H1 (cell line): ENCODE results near the gene EMID1. TPM values are rescaled to one million over a fixed set of nuclear protein-coding genes. Genes with fewer than 3 reads are reported as not detected.

Source experiments
- CTCF ChIA-PET: fragments of 300-600 bp; sonication (Branson Sonifier 250); formaldehyde crosslinking; loops from one replicate; lab custom pipeline; 2021; ENCODE audit not compliant: partially characterized antibody; lab: Charles Lee
- POLR2A ChIA-PET: fragments of 300-600 bp; sonication (Branson Sonifier 250); formaldehyde crosslinking; loops from one replicate; lab custom pipeline; 2021; ENCODE audit warnings: inconsistent platforms; ENCODE audit not compliant: partially characterized antibody; lab: Charles Lee
- DNase-seq, 2 experiments: peaks; one replicate each; pipeline versions ENCODE4 v3.0.0 to v3.0.0-alpha.2; 2010 to 2022; ENCODE audit warnings: low spot score in 2 of 2, low read depth in 1 of 2, mixed read lengths in 1 of 2
- FAIRE-seq: peaks from 2 replicates; lab custom pipeline; 2011; peaks lifted over from hg19 to GRCh38; lab: Jason Lieb, UNC
- H2AFZ ChIP-seq: 2 replicates; pipeline ENCODE4 v1.8.1; 2012; ENCODE audit warnings: low read length, inconsistent platforms
- H2AK5ac ChIP-seq: 2 replicates; pipeline ENCODE4 v1.6.1; 2013; ENCODE audit warnings: low read depth, low read length
- H2BK120ac ChIP-seq: replicated peaks from 2 replicates; pipeline ENCODE3; 2013; ENCODE audit warnings: low read depth, low read length, inconsistent platforms
- H2BK12ac ChIP-seq: 2 replicates; pipeline ENCODE4 v1.6.1; 2013; ENCODE audit warnings: low read depth, low read length
- H2BK15ac ChIP-seq: 2 replicates; pipeline ENCODE4 v1.6.1; 2013; ENCODE audit warnings: low read length
- H2BK20ac ChIP-seq: 2 replicates; pipeline ENCODE4 v1.6.1; 2013; ENCODE audit warnings: low read length
- H2BK5ac ChIP-seq: 2 replicates; pipeline ENCODE4 v1.6.1; 2013; ENCODE audit warnings: low read depth, low read length
- H3K14ac ChIP-seq: 2 replicates; pipeline ENCODE4 v1.6.1; 2013; ENCODE audit warnings: inconsistent platforms; ENCODE audit not compliant: insufficient read length
- H3K18ac ChIP-seq: 2 replicates; pipeline ENCODE4 v1.6.1; 2013; ENCODE audit warnings: low read length; ENCODE audit errors: extremely low read depth
- H3K23ac ChIP-seq: 2 replicates; pipeline ENCODE4 v1.6.1; 2013; ENCODE audit warnings: inconsistent platforms; ENCODE audit not compliant: insufficient read length
- H3K23me2 ChIP-seq: 2 replicates; pipeline ENCODE4 v1.6.1; 2013; ENCODE audit warnings: low read depth, low read length
- H3K27ac ChIP-seq: 2 replicates; pipeline ENCODE4 v1.6.1; 2011; ENCODE audit warnings: low read depth, low read length, inconsistent platforms
- H3K27me3 ChIP-seq, 4 experiments: replicated peaks in 1 of 4; 1 replicate in 1 of 4; 2 replicates in 3 of 4; pipeline versions ENCODE4 v1.6.1 to v1.8.1; 2011 to 2013; ENCODE audit warnings: low read length in 3 of 4, mild to moderate bottlenecking in 3 of 4, inconsistent platforms in 2 of 4, mixed read lengths in 2 of 4, moderate library complexity in 1 of 4; ENCODE audit not compliant: control insufficient read depth in 3 of 4, insufficient read depth in 3 of 4; ENCODE audit errors: extremely low read depth in 1 of 4
- H3K36me3 ChIP-seq, 4 experiments: 2 replicates each; pipeline versions ENCODE4 v1.6.1 to v1.8.1; 2011 to 2013; ENCODE audit warnings: mild to moderate bottlenecking in 4 of 4, low read length in 3 of 4, moderate library complexity in 2 of 4, control low read depth in 1 of 4, inconsistent platforms in 1 of 4; ENCODE audit not compliant: insufficient read depth in 4 of 4, control insufficient read depth in 2 of 4
- H3K4ac ChIP-seq: replicated peaks from 2 replicates; pipeline ENCODE3; 2013; ENCODE audit warnings: low read length, low read depth, mixed read lengths, inconsistent platforms; ENCODE audit not compliant: insufficient read length
- H3K4me1 ChIP-seq, 4 experiments: replicated peaks in 1 of 4; 1 replicate in 1 of 4; 2 replicates in 3 of 4; pipeline versions ENCODE4 v1.6.1 to v1.8.1; 2011 to 2013; ENCODE audit warnings: low read length in 3 of 4, inconsistent platforms in 2 of 4, mixed read lengths in 1 of 4; ENCODE audit not compliant: insufficient read depth in 4 of 4, control insufficient read depth in 3 of 4
- H3K4me2 ChIP-seq, 2 experiments: 2 replicates each; pipeline versions ENCODE4 v1.6.1 to v1.8.1; 2011 to 2013; ENCODE audit warnings: low read depth in 2 of 2, low read length in 2 of 2, control low read depth in 1 of 2, inconsistent platforms in 1 of 2, mild to moderate bottlenecking in 1 of 2; ENCODE audit not compliant: insufficient read depth in 1 of 2
- H3K4me3 ChIP-seq, 4 experiments: fragments of 200-600, 300-600 bp in 1 of 4; sonication (generic), shearing (Covaris generic), sonication (Bioruptor Twin) in 1 of 4; 2 replicates each; pipeline versions ENCODE4 v1.5.1 to v1.8.1; 2011 to 2016; ENCODE audit warnings: low read length in 4 of 4, low read depth in 3 of 4, control low read depth in 2 of 4, inconsistent platforms in 2 of 4, mild to moderate bottlenecking in 2 of 4, mixed read lengths in 1 of 4, moderate library complexity in 1 of 4; ENCODE audit not compliant: insufficient read depth in 2 of 4; ENCODE audit errors: extremely low read depth in 1 of 4
- H3K56ac ChIP-seq: replicated peaks from 2 replicates; pipeline ENCODE3; 2013; ENCODE audit warnings: low read depth, mild to moderate bottlenecking, mixed read lengths, low read length, inconsistent platforms; ENCODE audit not compliant: insufficient read length
- H3K79me1 ChIP-seq: 2 replicates; pipeline ENCODE4 v1.6.1; 2013; ENCODE audit warnings: low read depth, low read length, control low read depth
- H3K79me2 ChIP-seq, 2 experiments: 2 replicates each; pipeline versions ENCODE4 v1.6.1 to v1.8.1; 2012 to 2013; ENCODE audit warnings: low read length in 2 of 2, mild to moderate bottlenecking in 2 of 2, inconsistent platforms in 1 of 2; ENCODE audit not compliant: insufficient read depth in 2 of 2, control insufficient read depth in 1 of 2
- H3K9ac ChIP-seq, 4 experiments: replicated peaks in 1 of 4; 1 replicate in 1 of 4; 2 replicates in 3 of 4; pipeline versions ENCODE4 v1.6.1 to v1.8.1; 2011 to 2013; ENCODE audit warnings: low read depth in 3 of 4, low read length in 3 of 4, control low read depth in 2 of 4, mild to moderate bottlenecking in 2 of 4, moderate library complexity in 2 of 4, inconsistent platforms in 1 of 4; ENCODE audit errors: extremely low read depth in 1 of 4
- H3K9me3 ChIP-seq, 2 experiments: 2 replicates each; pipeline versions ENCODE4 v1.6.1 to v1.8.1; 2012 to 2013; ENCODE audit warnings: mild to moderate bottlenecking in 2 of 2, moderate library complexity in 2 of 2, control low read depth in 1 of 2, inconsistent platforms in 1 of 2, low read depth in 1 of 2, low read length in 1 of 2, mixed read lengths in 1 of 2; ENCODE audit not compliant: insufficient read depth in 2 of 2
- H4K20me1 ChIP-seq, 2 experiments: replicated peaks in 1 of 2; 2 replicates each; pipeline versions ENCODE3 to v1.8.1; 2011 to 2013; ENCODE audit warnings: inconsistent platforms in 2 of 2, low read length in 2 of 2, mild to moderate bottlenecking in 1 of 2; ENCODE audit not compliant: insufficient read depth in 2 of 2, control insufficient read depth in 1 of 2
- H4K5ac ChIP-seq: 2 replicates; pipeline ENCODE4 v1.6.1; 2013; ENCODE audit warnings: low read length, low read depth, mixed read lengths, inconsistent platforms; ENCODE audit not compliant: insufficient read length
- H4K8ac ChIP-seq: 2 replicates; pipeline ENCODE4 v1.8.0; 2013; ENCODE audit warnings: mild to moderate bottlenecking, moderate library complexity, low read length, inconsistent platforms; ENCODE audit not compliant: insufficient read depth; ENCODE audit errors: extremely low read depth
- H4K91ac ChIP-seq: replicated peaks from 2 replicates; pipeline ENCODE3; 2013; ENCODE audit warnings: low read length, mixed read lengths, inconsistent platforms; ENCODE audit not compliant: insufficient read length
- CBX5 ChIP-seq: fragments of 300-800, 300-1000 bp; sonication (generic); IDR thresholded peaks from 2 replicates; pipeline ENCODE4 v1.7.1; 2016; ENCODE audit warnings: antibody characterized with exemption, low read length, low read depth
- CREB1 ChIP-seq: IDR thresholded peaks from 2 replicates; pipeline ENCODE4 v1.6.1; 2012; ENCODE audit warnings: inconsistent platforms
- EP300 ChIP-seq, 2 experiments: IDR thresholded peaks; 1 replicate in 1 of 2; 2 replicates in 1 of 2; pipeline ENCODE4 v1.6.1; 2011 to 2012; ENCODE audit warnings: low read depth in 2 of 2, low read length in 2 of 2, mild to moderate bottlenecking in 2 of 2, borderline replicate concordance in 1 of 2, inconsistent platforms in 1 of 2, moderate library complexity in 1 of 2
- KDM4A ChIP-seq: IDR thresholded peaks from one replicate; pipeline ENCODE4 v1.7.1; 2012; ENCODE audit warnings: low read depth, mild to moderate bottlenecking, moderate library complexity, low read length, inconsistent platforms; ENCODE audit not compliant: severe bottlenecking
- SIX5 ChIP-seq: IDR thresholded peaks from 2 replicates; pipeline ENCODE4 v1.6.1; 2011; ENCODE audit warnings: mild to moderate bottlenecking, low read depth, low read length
- SP2 ChIP-seq: IDR thresholded peaks from 2 replicates; pipeline ENCODE4 v1.6.1; 2012; ENCODE audit warnings: mild to moderate bottlenecking, low read length, inconsistent platforms
- ZNF274 ChIP-seq: IDR thresholded peaks from 2 replicates; pipeline ENCODE4 v1.7.0; 2012; ENCODE audit warnings: low read length, borderline replicate concordance; ENCODE audit errors: extremely low read depth
- WGBS, 2 experiments: shearing (Covaris generic) in 1 of 2; methylation state at CpG; one replicate each; pipeline versions ENCODE4 v1.1.6 to v1.1.7; 2013 to 2015; ENCODE audit warnings: low lambda C conversion rate in 2 of 2, mixed read lengths in 2 of 2, inconsistent platforms in 1 of 2, low coverage in 1 of 2, missing lambda C conversion rate in 1 of 2; ENCODE audit not compliant: insufficient replicate concordance in 2 of 2, insufficient coverage in 1 of 2, insufficient read length in 1 of 2; ENCODE audit errors: extremely low coverage in 1 of 2, missing lambda C conversion rate in 1 of 2; 5-methylcytosine and 5-hydroxymethylcytosine counted together
- polyA plus RNA-seq, 7 experiments: library from polyadenylated mRNA; depleted of rRNA in 3 of 7; stranded (reverse) in 5 of 7; unstranded in 2 of 7; fragments of >200 nt in 5 of 7; fragments of 200-250 nt in 2 of 7; gene quantifications; 1 replicate in 5 of 7; 2 replicates in 1 of 7; 4 replicates in 1 of 7; pipeline versions ENCODE4 v1.2.1 to v1.2.3, GENCODE V29; 2011 to 2013; ENCODE audit warnings: missing spikeins in 2 of 7, mixed read lengths in 2 of 7
- total RNA-seq: library from RNA; stranded (reverse); fragmentation: NEBNext Ultra II Directional; extraction: Animal tissue kit (Norgen Biotek cat#: 25700); gene quantifications from 2 replicates; pipeline ENCODE4 v1.2.1, GENCODE V29; 2021

The EMID1 gene
- total and polyA plus RNA-seq, 2 of the 8 experiments (the other 6 are each of a cell fraction or from before 2014, with no cell fraction given), result 3.9 to 7.4 TPM

- no peak overlapping the region for H2AFZ ChIP-seq
- H3K56ac ChIP-seq, result no peak overlapping the region
- no peaks in the 10 kb centered on the region for H3K23me2 ChIP-seq
- no peak overlapping the region for H2AK5ac ChIP-seq
- no peaks in the 10 kb centered on the region for H3K79me2 ChIP-seq
- H3K23ac ChIP-seq, result no peak overlapping the region
- no peak overlapping the region for H3K14ac ChIP-seq
- no peak overlapping the region for H3K27ac ChIP-seq
- H3K4me2 ChIP-seq, result no peak overlapping the region
- H3K79me1 ChIP-seq, result no peaks in the 10 kb centered on the region
- no peak for FAIRE-seq
- no peaks in the 10 kb centered on the region for H3K36me3 ChIP-seq
- H2BK15ac ChIP-seq, result no peak overlapping the region
- no peak overlapping the region for H4K5ac ChIP-seq
- no peak overlapping the region for H4K8ac ChIP-seq
- ChIA-PET POLR2A (interaction anchor here (0.7 to 1.4 kb wide), 3 partner anchors 13 to 113 kb away, joined by 3 to 5 read pairs (median 3); no protein-coding TSS in a partner anchor), CTCF (interaction anchor here (0.7 to 2.8 kb wide), 7 partner anchors 12 to 357 kb away, joined by 3 to 11 read pairs (median 4); no protein-coding TSS in a partner anchor)
- no peak overlapping the region for H2BK12ac ChIP-seq
- H2BK120ac ChIP-seq, result no peak overlapping the region
- H3K4me1 ChIP-seq, result peaks cover 0 to 2% (median 0%) of the 10 kb centered on the region in 4 experiments; a peak in 1 of 7 replicates
- H3K9me3 ChIP-seq, result no peaks in the 10 kb centered on the region
- no peaks in the 10 kb centered on the region for H3K27me3 ChIP-seq
- H4K91ac ChIP-seq, result no peak overlapping the region
- no peak overlapping the region for H3K18ac ChIP-seq
- H2BK5ac ChIP-seq, result no peak overlapping the region
- H3K9ac ChIP-seq, result no peak overlapping the region
- no peaks in the 10 kb centered on the region for H4K20me1 ChIP-seq
- H3K4me3 ChIP-seq, result no peak overlapping the region
- no peak overlapping the region for H2BK20ac ChIP-seq
- no peak for DNase-seq
- H3K4ac ChIP-seq, result no peak overlapping the region
- no peak for TF ChIP-seq KDM4A
- no peak for TF ChIP-seq SIX5
- TF ChIP-seq ZNF274, result no peak
- TF ChIP-seq CREB1, result no peak
- no peak for TF ChIP-seq SP2
- TF ChIP-seq CBX5, result no peak
- TF ChIP-seq EP300 (IDR thresholded peaks at IDR 0.05; ENCODE audit: borderline replicate concordance in 1 of 2, low read depth in 2 of 2, low read length in 2 of 2), result no peak
- WGBS, 2 experiments, result 81% methylated on average over 8 of the region's 8 CpGs; no CpG with 5 or more reads in 1 of the 2 experiments
Observed at GRCh38 chr22:29190051-29190450, 15.6 kb upstream of the EMID1 start.
